Endothelial cell of umbilical vein (primary cell): ENCODE data around the gene CAMTA1. TPM values are rescaled to one million over a fixed set of nuclear protein-coding genes. Genes with fewer than 3 reads are reported as not detected.

Experiments
- BruUV-seq: library from RNA; stranded (reverse); fragments of 400-500 nt; replicated peaks from 2 replicates; lab custom pipeline; 2021; lab: Mats Ljungman, UMichigan
- CTCF ChIA-PET: fragments of 300-600, 350-600 bp; sonication (Branson Sonifier 250); formaldehyde crosslinking; loops from one replicate; lab custom pipeline; 2021; ENCODE audit warnings: antibody characterized with exemption, inconsistent platforms; lab: Charles Lee
- POLR2A ChIA-PET: fragments of 300-600, 350-600 bp; sonication (Branson Sonifier 250); formaldehyde crosslinking; loops from one replicate; lab custom pipeline; 2021; ENCODE audit warnings: antibody characterized with exemption, inconsistent platforms; lab: Charles Lee
- DNase-seq: peaks from one replicate; pipeline ENCODE4 v3.0.0-alpha.2; 2011; ENCODE audit warnings: low read depth, low spot score
- FAIRE-seq: peaks from 2 replicates; lab custom pipeline; 2011; peaks lifted over from hg19 to GRCh38; lab: Jason Lieb, UNC
- H2AFZ ChIP-seq: 2 replicates; pipeline ENCODE4 v1.6.0; 2012; ENCODE audit warnings: low read depth, low read length, control low read depth, inconsistent platforms
- H3K27ac ChIP-seq: 2 replicates; pipeline ENCODE4 v1.5.1; 2011; ENCODE audit warnings: low read depth, mild to moderate bottlenecking, control low read depth, low read length, moderate library complexity; ENCODE audit not compliant: insufficient read depth
- H3K27me3 ChIP-seq, 2 experiments: 2 replicates each; pipeline versions ENCODE4 v1.6.0 to v1.6.1; 2011; ENCODE audit warnings: low read length in 2 of 2, mixed read lengths in 1 of 2; ENCODE audit not compliant: control insufficient read depth in 2 of 2, insufficient read depth in 2 of 2
- H3K36me3 ChIP-seq, 2 experiments: 2 replicates in 1 of 2; 3 replicates in 1 of 2; pipeline ENCODE4 v1.5.1; 2011; ENCODE audit warnings: low read length in 2 of 2, mild to moderate bottlenecking in 1 of 2, moderate library complexity in 1 of 2; ENCODE audit not compliant: control insufficient read depth in 2 of 2, insufficient read depth in 2 of 2; ENCODE audit errors: extremely low read depth in 1 of 2
- H3K4me1 ChIP-seq: 3 replicates; pipeline ENCODE4 v1.5.1; 2011; ENCODE audit warnings: mild to moderate bottlenecking, low read length; ENCODE audit not compliant: control insufficient read depth, insufficient read depth; ENCODE audit errors: extremely low read depth
- H3K4me2 ChIP-seq: 2 replicates; pipeline ENCODE4 v1.6.1; 2011; ENCODE audit warnings: low read length, control low read depth, mixed read lengths; ENCODE audit not compliant: insufficient read depth
- H3K4me3 ChIP-seq, 3 experiments: fragments of 200-600 bp in 1 of 3; sonication (generic), shearing (Covaris generic) in 1 of 3; replicated peaks in 1 of 3; 2 replicates each; pipeline ENCODE4 v1.5.1; 2011 to 2016; ENCODE audit warnings: control low read depth in 3 of 3, low read length in 3 of 3, mild to moderate bottlenecking in 2 of 3, inconsistent platforms in 1 of 3, low read depth in 1 of 3, moderate library complexity in 1 of 3; ENCODE audit not compliant: insufficient read depth in 1 of 3
- H3K79me2 ChIP-seq: 2 replicates; pipeline ENCODE4 v1.6.0; 2012; ENCODE audit warnings: low read length, inconsistent platforms; ENCODE audit not compliant: control insufficient read depth, insufficient read depth
- H3K9ac ChIP-seq: replicated peaks from 2 replicates; pipeline ENCODE3; 2011; ENCODE audit warnings: low read length, control low read depth; ENCODE audit not compliant: insufficient read depth; ENCODE audit errors: extremely low read depth
- H3K9me1 ChIP-seq: replicated peaks from 3 replicates; pipeline ENCODE4 v1.6.0; 2011; ENCODE audit warnings: mild to moderate bottlenecking, low read length; ENCODE audit not compliant: control insufficient read depth, insufficient read depth; ENCODE audit errors: extremely low read depth
- H3K9me3 ChIP-seq: replicated peaks from 2 replicates; pipeline ENCODE4 v1.5.1; 2012; ENCODE audit warnings: low read length, inconsistent platforms; ENCODE audit not compliant: control insufficient read depth, insufficient read depth
- H4K20me1 ChIP-seq: replicated peaks from 2 replicates; pipeline ENCODE3; 2011; ENCODE audit warnings: mild to moderate bottlenecking, low read length; ENCODE audit not compliant: control insufficient read depth, insufficient read depth; ENCODE audit errors: extremely low read depth
- CTCF ChIP-seq, 2 donors: IDR thresholded peaks; 1 replicate in 1 of 2; 2 replicates in 1 of 2; pipeline ENCODE4 v1.5.1; 2011; ENCODE audit warnings: low read length in 2 of 2, mild to moderate bottlenecking in 2 of 2, moderate library complexity in 2 of 2, control low read depth in 1 of 2, inconsistent platforms in 1 of 2, low read depth in 1 of 2; ENCODE audit not compliant: insufficient read depth in 1 of 2; ENCODE audit errors: extremely low read depth in 1 of 2
- EZH2 ChIP-seq: IDR thresholded peaks from 2 replicates; pipeline ENCODE4 v1.6.1; 2012; ENCODE audit warnings: borderline replicate concordance, low read depth, mild to moderate bottlenecking, moderate library complexity, low read length, inconsistent platforms; ENCODE audit not compliant: severe bottlenecking
- FOS ChIP-seq: IDR thresholded peaks from 2 replicates; pipeline ENCODE4 v1.6.1; 2011; ENCODE audit warnings: mild to moderate bottlenecking, low read length, moderate library complexity, borderline replicate concordance; ENCODE audit not compliant: insufficient read depth
- GATA2 ChIP-seq: IDR thresholded peaks from 2 replicates; pipeline ENCODE4 v1.7.0; 2011; ENCODE audit warnings: low read depth, mild to moderate bottlenecking, moderate library complexity, mixed read lengths, low read length; ENCODE audit not compliant: insufficient read length, insufficient read depth
- JUN ChIP-seq: IDR thresholded peaks from 2 replicates; pipeline ENCODE4 v1.6.1; 2011; ENCODE audit warnings: borderline replicate concordance, low read depth; ENCODE audit not compliant: insufficient read length, insufficient read depth
- MAX ChIP-seq: IDR thresholded peaks from 2 replicates; pipeline ENCODE4 v1.6.1; 2011; ENCODE audit not compliant: insufficient read depth, insufficient read length
- MYC ChIP-seq: IDR thresholded peaks from one replicate; pipeline ENCODE4 v1.6.1; 2011; ENCODE audit warnings: mild to moderate bottlenecking, low read depth, low read length
- POLR2A ChIP-seq: IDR thresholded peaks from 2 replicates; pipeline ENCODE4 v1.6.1; 2012; ENCODE audit warnings: low read depth, mild to moderate bottlenecking, control low read depth, low read length
- POLR2AphosphoS5 ChIP-seq: IDR thresholded peaks from 2 replicates; pipeline ENCODE4 v1.6.1; 2012; ENCODE audit warnings: low read depth, mild to moderate bottlenecking, control low read depth, low read length, moderate library complexity; ENCODE audit not compliant: insufficient read depth
- dilution Hi-C: fragments of 300-500 bp; cut with MboI; formaldehyde crosslinking; loops from one replicate; pipeline ENCODE4 v1.15.0; 2019; ENCODE audit warnings: low sequenced_read_pairs; ENCODE audit not compliant: extremely low pct_ligation_motif_present
- intact Hi-C: fragments of 100-400 bp; cut with micrococcal nuclease; formaldehyde crosslinking; loops from one replicate; pipeline ENCODE4 v1.10.0; 2022
- polyA plus RNA-seq, 4 experiments: library from polyadenylated mRNA; depleted of rRNA in 3 of 4; stranded (reverse) in 3 of 4; unstranded in 1 of 4; fragments of >200 nt; gene quantifications; 2 replicates each; pipeline versions ENCODE4 v1.2.1 to v1.2.3, GENCODE V29; 2011 to 2012; ENCODE audit warnings: missing spikeins in 1 of 4
- total RNA-seq: library from RNA; stranded (reverse); gene quantifications from 2 replicates; pipeline ENCODE4 v1.2.3, GENCODE V29; 2021

The CAMTA1 gene
- total and polyA plus RNA-seq, 2 donors (not counting 3 experiments of a cell fraction or from before 2014, with no cell fraction given), result 50.8 to 92.7 TPM

- H2AFZ ChIP-seq, result no peak overlapping the region
- no peaks in the 10 kb centered on the region for H3K79me2 ChIP-seq
- H4K20me1 ChIP-seq, result no peaks in the 10 kb centered on the region
- CTCF ChIA-PET, result no interaction called here
- H3K9me1 ChIP-seq, result no peaks in the 10 kb centered on the region
- H3K4me1 ChIP-seq, result no peaks in the 10 kb centered on the region
- no peaks in the 10 kb centered on the region for H3K27me3 ChIP-seq
- DNase-seq, result no peak
- H3K4me2 ChIP-seq, result no peak overlapping the region
- TF ChIP-seq EZH2, result no peak
- TF ChIP-seq MYC, result no peak
- no peak for TF ChIP-seq CTCF (IDR thresholded peaks at IDR 0.05; ENCODE audit: extremely low read depth in 1 of 2, insufficient read depth in 1 of 2, low read depth in 1 of 2, low read length in 2 of 2)
- H3K4me3 ChIP-seq, result no peak overlapping the region
- intact Hi-C loops, result no loop called here
- FAIRE-seq, result no peak
- H3K27ac ChIP-seq, result no peak overlapping the region
- POLR2A ChIA-PET, result no interaction called here
- dilution Hi-C loops, result no loop called here
- no peaks in the 10 kb centered on the region for H3K36me3 ChIP-seq
- no peaks in the 10 kb centered on the region for H3K9me3 ChIP-seq
- H3K9ac ChIP-seq, result no peak overlapping the region
- no TSS peak for BruUV-seq
Measured at GRCh38 chr1:7004181-7004580, 218.9 kb downstream of the CAMTA1 start.

- Histone ChIP-seq H3K79me2 (no peaks in the 10 kb centered on the region), H3K9me3 (no peaks in the 10 kb centered on the region), H3K36me3 (no peaks in the 10 kb centered on the region), H3K4me1 (no peaks in the 10 kb centered on the region), H4K20me1 (no peaks in the 10 kb centered on the region), H3K4me2 (no peak overlapping the region), H3K27me3 (no peaks in the 10 kb centered on the region), H2AFZ (no peak overlapping the region), H3K9ac (no peak overlapping the region), H3K9me1 (no peaks in the 10 kb centered on the region), H3K27ac (no peak overlapping the region), H3K4me3 (no peak overlapping the region)
- intact Hi-C loops (no loop called here), dilution Hi-C loops (no loop called here)
- BruUV-seq, result no TSS peak
- FAIRE-seq (no peak), DNase-seq (no peak)
- TF ChIP-seq POLR2A (no peak), POLR2AphosphoS5 (no peak), MYC (no peak), CTCF (IDR thresholded peaks at IDR 0.05; ENCODE audit: extremely low read depth in 1 of 2, insufficient read depth in 1 of 2, low read depth in 1 of 2, low read length in 2 of 2) (no peak), JUN (no peak), FOS (no peak), GATA2 (no peak), EZH2 (no peak), MAX (no peak)
- ChIA-PET POLR2A (no interaction called here), CTCF (interaction anchor here (0.7 to 1.1 kb wide), 2 partner anchors 37 to 642 kb away, joined by 3 to 4 read pairs; no protein-coding TSS in a partner anchor)
Measured at GRCh38 chr1:7005762-7006161, 220.5 kb downstream of the CAMTA1 start.
